Thymus (tissue), 2 donors: ENCODE data around the gene ITGB1BP1. TPM values are rescaled to one million over a fixed set of nuclear protein-coding genes. Genes with fewer than 3 reads are reported as not detected.

Experiments
- polyA plus RNA-seq: library from polyadenylated mRNA; stranded (reverse); fragments of 200-250 nt; gene quantifications from one replicate; pipeline ENCODE4 v1.2.3, GENCODE V29; 2013
- total RNA-seq: library from RNA; stranded (reverse); fragments of 120-200 nt; gene quantifications from one replicate; pipeline ENCODE4 v1.2.4, GENCODE V29; 2013
- donor health status: healthy.

The ITGB1BP1 gene
- total and polyA plus RNA-seq, 2 donors = 37.3 to 116 TPM

Other genes starting within 250 kb of the ITGB1BP1 start
- gene ASAP2, start 216.7 kb downstream of the ITGB1BP1 start, total RNA-seq = 3.3 TPM
- 6.7 TPM for gene ASAP2, start 216.7 kb downstream of the ITGB1BP1 start, polyA plus RNA-seq
- gene CPSF3, start 126 bp upstream of the ITGB1BP1 start, total RNA-seq = 51.3 TPM
- 39.3 TPM for gene CPSF3, start 126 bp upstream of the ITGB1BP1 start, polyA plus RNA-seq
- gene IAH1, start 51.0 kb upstream of the ITGB1BP1 start, total RNA-seq = 49.1 TPM
- gene IAH1, start 51.0 kb upstream of the ITGB1BP1 start, polyA plus RNA-seq = 80.2 TPM
- 14.0 TPM for gene ADAM17, start 132.3 kb upstream of the ITGB1BP1 start, total RNA-seq
- 16.7 TPM for gene ADAM17, start 132.3 kb upstream of the ITGB1BP1 start, polyA plus RNA-seq
- 117 TPM for gene YWHAQ, start 207.5 kb upstream of the ITGB1BP1 start, total RNA-seq
- gene YWHAQ, start 207.5 kb upstream of the ITGB1BP1 start, polyA plus RNA-seq = 182 TPM